Right lobe of liver (tissue), 4 donors: ENCODE measurements around the gene LCLAT1.

ENCODE experiments used
- POLR2A ChIP-seq: fragments of 450-650 bp; IDR thresholded peaks from one replicate; pipeline ENCODE4 v1.6.1; 2017; ENCODE audit warnings: antibody characterized with exemption, mild to moderate bottlenecking
- TF ChIP-seq, protein P1 (sequence below), 4 donors: fragments of 200-600 bp in 3 of 4; fragments of 450-650 bp in 1 of 4; IDR thresholded peaks; one replicate each; pipeline versions ENCODE4 v1.5.1 to v1.8.0; 2016 to 2022; ENCODE audit warnings: antibody characterized with exemption in 4 of 4, mild to moderate bottlenecking in 2 of 4
- donor health status: DM: no; HTN: no; CAD: no.
- donor health status: DM: no; HTN: no; CAD: no.
- donor health status: DM: no; HTN: yes; CAD: no.

GRCh38 chr2:30424231-30424630, 22.8 kb upstream of the LCLAT1 start:
- TF ChIP-seq POLR2A, result no peak
- TF ChIP-seq, protein P1, sequence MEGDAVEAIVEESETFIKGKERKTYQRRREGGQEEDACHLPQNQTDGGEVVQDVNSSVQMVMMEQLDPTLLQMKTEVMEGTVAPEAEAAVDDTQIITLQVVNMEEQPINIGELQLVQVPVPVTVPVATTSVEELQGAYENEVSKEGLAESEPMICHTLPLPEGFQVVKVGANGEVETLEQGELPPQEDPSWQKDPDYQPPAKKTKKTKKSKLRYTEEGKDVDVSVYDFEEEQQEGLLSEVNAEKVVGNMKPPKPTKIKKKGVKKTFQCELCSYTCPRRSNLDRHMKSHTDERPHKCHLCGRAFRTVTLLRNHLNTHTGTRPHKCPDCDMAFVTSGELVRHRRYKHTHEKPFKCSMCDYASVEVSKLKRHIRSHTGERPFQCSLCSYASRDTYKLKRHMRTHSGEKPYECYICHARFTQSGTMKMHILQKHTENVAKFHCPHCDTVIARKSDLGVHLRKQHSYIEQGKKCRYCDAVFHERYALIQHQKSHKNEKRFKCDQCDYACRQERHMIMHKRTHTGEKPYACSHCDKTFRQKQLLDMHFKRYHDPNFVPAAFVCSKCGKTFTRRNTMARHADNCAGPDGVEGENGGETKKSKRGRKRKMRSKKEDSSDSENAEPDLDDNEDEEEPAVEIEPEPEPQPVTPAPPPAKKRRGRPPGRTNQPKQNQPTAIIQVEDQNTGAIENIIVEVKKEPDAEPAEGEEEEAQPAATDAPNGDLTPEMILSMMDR (IDR thresholded peaks at IDR 0.05), result no peak
